ENCODE results near the gene ADPGK. TPM values are rescaled to one million over a fixed set of nuclear protein-coding genes. Genes with fewer than 3 reads are reported as not detected.

ADPGK gene
- total RNA-seq (10 to 100 TPM in 5 of 9 donors, 1 to 10 TPM in 4; 7.1 to 31.7 (median 10.4) TPM), polyA plus RNA-seq (10 to 100 TPM in 1 of 2 donors, 1 to 10 TPM in 1; 9.1 to 14.3 TPM)
- long read RNA-seq, donor 1, partial matches to known transcripts = 3 of 19 reads
- long read RNA-seq, donor 1, other reads (novel, unspliced or antisense) = 15 of 19 reads
- long read RNA-seq, donor 2, transcript ADPGK-201 (7 exons, 2,557 nt) = major isoform, 10 of 64 reads
- long read RNA-seq, donor 2, partial matches to known transcripts = 2 of 64 reads
- long read RNA-seq, donor 2, other reads (novel, unspliced or antisense) = 50 of 64 reads
- long read RNA-seq, donor 3, transcript ADPGK-201 (7 exons, 2,557 nt) = major isoform, 5 of 32 reads
- long read RNA-seq, donor 3, partial matches to known transcripts = 3 of 32 reads
- long read RNA-seq, donor 3, other reads (novel, unspliced or antisense) = 24 of 32 reads

DNA sequence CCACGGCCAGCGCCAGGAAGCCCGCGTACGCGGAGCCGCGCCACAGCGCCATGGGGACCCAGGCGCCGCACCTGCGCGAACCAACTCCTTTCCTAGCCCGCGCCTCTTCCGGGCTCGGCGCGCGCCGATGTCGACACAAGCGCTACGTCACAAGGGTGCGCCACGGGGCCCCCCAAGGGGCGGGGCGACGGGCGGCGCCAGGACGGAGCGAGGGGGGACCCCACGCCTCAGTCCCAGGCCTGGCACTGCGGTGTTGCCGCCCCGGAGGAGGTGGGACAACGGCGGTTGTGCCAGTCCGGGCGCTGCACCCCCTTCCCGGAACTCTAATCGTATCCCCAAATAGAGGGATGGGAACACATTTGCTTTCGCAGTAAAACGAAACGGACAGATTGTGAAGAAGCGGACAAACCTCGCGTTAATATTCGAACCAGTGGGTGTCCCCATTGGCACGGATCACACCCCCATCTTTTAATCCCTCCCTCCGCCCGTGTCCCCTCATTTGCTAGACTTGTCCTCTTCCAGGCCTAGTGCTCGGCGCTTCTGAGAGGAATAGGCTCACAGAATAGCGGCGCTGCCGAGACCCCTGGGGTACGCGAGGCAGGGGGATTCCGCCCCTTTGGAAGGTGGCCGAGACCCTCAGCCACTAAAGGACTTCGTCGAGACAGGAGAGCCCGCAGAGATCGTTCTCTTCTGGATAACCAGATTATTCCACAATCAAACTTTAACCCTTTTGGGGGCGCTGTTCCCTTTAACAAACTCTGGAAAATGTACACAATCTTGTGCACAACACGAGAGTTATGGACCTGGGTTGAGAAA is at the start of gene ADPGK:
Gene ADPGK, minus strand, starts transcription at position 119 of the 816 bp plus-strand sequence. Its CDS starts 67 bp downstream, at position 52.
- peak; percentile 91 to 96 (median 92) for DNase-seq

DNA sequence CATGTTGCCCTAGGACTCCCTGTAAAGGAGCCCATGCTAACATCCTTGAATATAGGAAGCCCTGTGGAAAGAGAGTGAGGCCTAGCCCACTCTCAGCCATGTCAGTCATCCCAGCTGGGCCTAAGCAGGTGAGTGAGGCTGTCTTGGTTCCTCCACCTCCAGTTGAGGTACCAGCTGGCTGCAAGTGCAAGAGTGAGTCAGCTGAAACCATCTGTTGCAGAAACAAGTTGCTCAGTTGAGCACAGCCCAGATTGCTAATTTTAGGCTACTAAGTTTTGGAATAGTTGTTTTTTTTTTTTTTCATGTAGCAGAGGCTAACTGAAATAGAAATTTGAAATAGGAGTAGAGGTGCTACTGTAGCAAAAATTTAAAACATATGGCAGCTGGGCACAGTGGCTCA is 43.7 kb upstream of the ADPGK start:
- Histone ChIP-seq H3K36me3 (no peaks in the 10 kb centered on the region), H3K9me3 (no peaks in the 10 kb centered on the region), H3K4me1 (peaks cover 0 to 3% (median 0%) of the 10 kb centered on the region in 12 donors), H3K27me3 (peaks cover 0 to 7% (median 0%) of the 10 kb centered on the region in 9 donors), H3K4me3 (no peak overlapping the region), H3K27ac (no peak overlapping the region)
- DNase-seq = no peak
- TF ChIP-seq POLR2A (IDR thresholded peaks at IDR 0.05) = no peak
- TF ChIP-seq CTCF (IDR thresholded peaks at IDR 0.05) = no peak
- intact Hi-C loops (cut with DNase I) = no loop called here
- no peak for ATAC-seq

More for the DNA sequence above, at the start of gene ADPGK:
- H3K36me3 ChIP-seq = peaks cover 0 to 26% (median 4%) of the 10 kb centered on the region in 9 donors
- no peaks in the 10 kb centered on the region for H3K9me3 ChIP-seq
- peak in 1 of 2 donors; percentile 87 for TF ChIP-seq POLR2A (IDR thresholded peaks at IDR 0.05)
- peak; percentile 33 to 66 (median 54) for TF ChIP-seq CTCF (IDR thresholded peaks at IDR 0.05)
- no peaks in the 10 kb centered on the region for H3K27me3 ChIP-seq
- H3K27ac ChIP-seq = peak within 1 kb of the TSS; percentile 78 to 98 (median 88)
- H3K4me1 ChIP-seq = peaks cover 0 to 40% (median 23%) of the 10 kb centered on the region in 12 donors
- 0 to 1% (median 0%) methylated on average over 40 to 68 of the region's 68 CpGs for WGBS, 4 donors
- H3K4me3 ChIP-seq = peak within 1 kb of the TSS; percentile 77 to 100 (median 90)
- intact Hi-C loops (cut with DNase I) = loop anchor here in 6 of 10 donors (2.0 to 10.0 kb wide), 7 partner anchors 269 to 491 kb away; partner anchors contain the start of genes NEO1 (in 2 of the 6) and ARIH1 (in 1 of the 6)
- peak; percentile 97 to 98 (median 98) for ATAC-seq

DNA sequence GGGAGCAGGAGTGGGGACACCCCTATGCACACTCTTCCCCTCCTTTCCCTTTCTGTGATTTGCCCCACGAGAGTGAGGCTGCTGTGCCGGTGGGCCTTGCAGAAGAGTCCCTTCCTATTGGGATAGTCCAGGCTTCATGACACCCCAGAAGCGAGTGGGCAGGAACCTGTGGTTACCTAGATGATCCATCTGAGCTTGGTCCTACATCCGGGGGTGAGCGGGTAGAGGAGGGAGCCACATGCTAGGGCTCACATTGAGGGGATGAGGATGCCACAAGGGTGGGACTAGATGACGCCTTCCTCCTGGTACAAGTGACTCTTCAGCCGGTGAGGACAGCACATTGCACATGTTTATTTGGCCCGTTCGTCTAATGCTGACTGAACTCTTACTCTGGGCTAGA is 43.1 kb upstream of the ADPGK start:
- no peaks in the 10 kb centered on the region for H3K36me3 ChIP-seq
- intact Hi-C loops (cut with DNase I) = no loop called here
- TF ChIP-seq CTCF (IDR thresholded peaks at IDR 0.05) (no peak), POLR2A (IDR thresholded peaks at IDR 0.05) (no peak)
- H3K4me1 ChIP-seq = peaks cover 0 to 3% (median 0%) of the 10 kb centered on the region in 12 donors
- ATAC-seq (no peak), DNase-seq (no peak)
- H3K27ac ChIP-seq = no peak overlapping the region
- 94 to 100% (median 94%) methylated on average over 6 to 9 of the region's 9 CpGs for WGBS, 4 donors
- H3K9me3 ChIP-seq = no peaks in the 10 kb centered on the region
- H3K27me3 ChIP-seq = peaks cover 0 to 7% (median 0%) of the 10 kb centered on the region in 9 donors
- no peak overlapping the region for H3K4me3 ChIP-seq

GRCh38 chr15:72825829-72826228 is 42.3 kb upstream of the ADPGK start:
- H3K27ac ChIP-seq = no peak overlapping the region
- H3K27me3 ChIP-seq = peaks cover 0 to 4% (median 0%) of the 10 kb centered on the region in 9 donors
- H3K36me3 ChIP-seq = no peaks in the 10 kb centered on the region
- no peak overlapping the region for H3K4me3 ChIP-seq
- 50 to 85% (median 73%) methylated on average over 3 to 4 of the region's 4 CpGs for WGBS, 4 donors
- H3K4me1 ChIP-seq = peaks cover 0 to 3% (median 0%) of the 10 kb centered on the region in 12 donors
- intact Hi-C loops (cut with DNase I) = no loop called here
- ATAC-seq = no peak
- no peak for DNase-seq
- H3K9me3 ChIP-seq = no peaks in the 10 kb centered on the region
- TF ChIP-seq POLR2A (IDR thresholded peaks at IDR 0.05) (no peak), CTCF (IDR thresholded peaks at IDR 0.05) (no peak)

Measured in heart left ventricle (tissue), 16 donors.